SK-N-SH treated with all-trans-retinoic acid at 6 μM for 48 hours (cell line): ENCODE measurements around the gene PFKL.

Source experiments
- ATAC-seq: fragments of 200-7000 bp; cut with Tn5 transposase; 3 replicates; pipeline ENCODE4 v1.9.1; 2020; ENCODE audit warnings: mild to moderate bottlenecking, moderate library complexity
- ARNTL ChIP-seq: fragments of 450-650 bp; formaldehyde crosslinking; IDR thresholded peaks from 2 replicates; pipeline ENCODE4 v1.5.0; 2020; ENCODE audit warnings: low read depth, mild to moderate bottlenecking, moderate library complexity, borderline replicate concordance
- BACH2 ChIP-seq: fragments of 250-450 bp; sonication (Bioruptor Pico); IDR thresholded peaks from 2 replicates; pipeline ENCODE4 v1.9.0; 2021; ENCODE audit warnings: mild to moderate bottlenecking, borderline replicate concordance
- CREB5 ChIP-seq: fragments of 250-450 bp; sonication (Bioruptor Pico); IDR thresholded peaks from 2 replicates; pipeline ENCODE4 v1.5.1; 2020; ENCODE audit warnings: low read depth, mild to moderate bottlenecking, moderate library complexity
- CSDC2 ChIP-seq: fragments of 250-450 bp; sonication (Bioruptor Pico); IDR thresholded peaks from 2 replicates; pipeline ENCODE4 v1.5.0; 2020; ENCODE audit warnings: mild to moderate bottlenecking, moderate library complexity
- CSRNP3 ChIP-seq: fragments of 250-450 bp; sonication (Bioruptor Pico); IDR thresholded peaks from 2 replicates; pipeline ENCODE4 v1.5.1; 2021; ENCODE audit warnings: mild to moderate bottlenecking, moderate library complexity
- ESRRG ChIP-seq: fragments of 250-450 bp; sonication (Bioruptor Pico); IDR thresholded peaks from 2 replicates; pipeline ENCODE4 v1.6.1; 2021; ENCODE audit warnings: mild to moderate bottlenecking
- GLIS3 ChIP-seq: fragments of 250-450 bp; sonication (Bioruptor Pico); IDR thresholded peaks from 2 replicates; pipeline ENCODE4 v1.5.0; 2020; ENCODE audit warnings: mild to moderate bottlenecking, moderate library complexity
- ISL1 ChIP-seq: fragments of 250-450 bp; sonication (Bioruptor Pico); IDR thresholded peaks from 2 replicates; pipeline ENCODE4 v2.1.2; 2022; ENCODE audit warnings: mild to moderate bottlenecking, moderate library complexity
- OSR1 ChIP-seq: fragments of 250-450 bp; sonication (Bioruptor Pico); IDR thresholded peaks from 2 replicates; pipeline ENCODE4 v1.8.0; 2022; ENCODE audit warnings: moderate library complexity, mild to moderate bottlenecking, inconsistent platforms
- PATZ1 ChIP-seq: fragments of 250-450 bp; sonication (Bioruptor Pico); IDR thresholded peaks from 2 replicates; pipeline ENCODE4 v1.8.0; 2020; ENCODE audit warnings: mild to moderate bottlenecking, moderate library complexity, borderline replicate concordance
- POU6F1 ChIP-seq: fragments of 250-450 bp; sonication (Bioruptor Pico); IDR thresholded peaks from 2 replicates; pipeline ENCODE4 v1.8.0; 2021; ENCODE audit warnings: low read depth, mild to moderate bottlenecking, moderate library complexity, borderline replicate concordance
- PPARA ChIP-seq: fragments of 250-450 bp; sonication (Bioruptor Pico); IDR thresholded peaks from 2 replicates; pipeline ENCODE4 v1.5.0; 2020; ENCODE audit warnings: mild to moderate bottlenecking, borderline replicate concordance
- RARB ChIP-seq: fragments of 250-450 bp; sonication (Bioruptor Pico); IDR thresholded peaks from 2 replicates; pipeline ENCODE4 v1.8.0; 2021; ENCODE audit warnings: mild to moderate bottlenecking, moderate library complexity
- SNAI2 ChIP-seq: fragments of 250-450 bp; sonication (Bioruptor Pico); IDR thresholded peaks from 2 replicates; pipeline ENCODE4 v1.5.0; 2020; ENCODE audit warnings: mild to moderate bottlenecking, moderate library complexity
- TCF4 ChIP-seq: fragments of 250-450 bp; sonication (Bioruptor Pico); IDR thresholded peaks from 2 replicates; pipeline ENCODE4 v1.8.0; 2021; ENCODE audit warnings: mild to moderate bottlenecking, moderate library complexity, borderline replicate concordance
- TOX ChIP-seq: fragments of 250-450 bp; sonication (Bioruptor Pico); IDR thresholded peaks from 2 replicates; pipeline ENCODE4 v1.8.0; 2021; ENCODE audit warnings: mild to moderate bottlenecking, moderate library complexity, borderline replicate concordance
- TSHZ2 ChIP-seq: fragments of 250-450 bp; sonication (Bioruptor Pico); IDR thresholded peaks from 2 replicates; pipeline ENCODE4 v1.5.0; 2020; ENCODE audit warnings: mild to moderate bottlenecking, moderate library complexity
- ZC3H10 ChIP-seq: fragments of 250-450 bp; sonication (Bioruptor Pico); IDR thresholded peaks from 2 replicates; pipeline ENCODE4 v1.5.1; 2021; ENCODE audit warnings: mild to moderate bottlenecking, moderate library complexity
- ZFP3 ChIP-seq: fragments of 250-450 bp; sonication (Bioruptor Pico); IDR thresholded peaks from 2 replicates; pipeline ENCODE4 v1.5.0; 2020; ENCODE audit warnings: mild to moderate bottlenecking, moderate library complexity
- ZFP30 ChIP-seq: fragments of 450-650 bp; formaldehyde crosslinking; IDR thresholded peaks from 2 replicates; pipeline ENCODE4 v1.5.0; 2022; ENCODE audit warnings: mild to moderate bottlenecking, moderate library complexity
- ZNF565 ChIP-seq: fragments of 450-650 bp; formaldehyde crosslinking; conservative IDR thresholded peaks from 2 replicates; pipeline ENCODE4 v1.5.0; 2020; ENCODE audit warnings: low read depth, mild to moderate bottlenecking, moderate library complexity
- ZNF70 ChIP-seq: fragments of 450-650 bp; formaldehyde crosslinking; IDR thresholded peaks from 2 replicates; pipeline ENCODE4 v1.5.0; 2020; ENCODE audit warnings: mild to moderate bottlenecking, moderate library complexity
- ZNF8 ChIP-seq: fragments of 450-650 bp; formaldehyde crosslinking; IDR thresholded peaks from 2 replicates; pipeline ENCODE4 v1.5.0; 2020; ENCODE audit warnings: mild to moderate bottlenecking, moderate library complexity

Gene PFKL

GRCh38 chr21:44304011-44304616 is 4.3 kb downstream of the PFKL start:
- no peak for TF ChIP-seq CSDC2 (CRISPR knock-in tag)
- TF ChIP-seq CREB5 (CRISPR knock-in tag) = no peak
- TF ChIP-seq ISL1 = no peak
- no peak for TF ChIP-seq PATZ1 (CRISPR knock-in tag)
- no peak for TF ChIP-seq GLIS3 (CRISPR knock-in tag)
- TF ChIP-seq POU6F1 = no peak
- TF ChIP-seq BACH2 (CRISPR knock-in tag) = no peak
- no peak for TF ChIP-seq CSRNP3 (CRISPR knock-in tag)
- no peak for TF ChIP-seq TSHZ2 (CRISPR knock-in tag)
- TF ChIP-seq RARB (CRISPR knock-in tag) = no peak
- TF ChIP-seq TCF4 (CRISPR knock-in tag) = no peak
- TF ChIP-seq ARNTL (CRISPR knock-in tag) = no peak
- TF ChIP-seq, all 23 proteins: peak for 0
- ATAC-seq = no peak

GRCh38 chr21:44304877-44305293 is 5.0 kb downstream of the PFKL start:
- ATAC-seq = peak; percentile 79
- TF ChIP-seq POU6F1 = no peak
- no peak for TF ChIP-seq ZNF8
- no peak for TF ChIP-seq CSRNP3 (CRISPR knock-in tag)
- no peak for TF ChIP-seq ZFP30 (CRISPR knock-in tag)
- no peak for TF ChIP-seq TCF4 (CRISPR knock-in tag)
- TF ChIP-seq CREB5 (CRISPR knock-in tag) = no peak
- no peak for TF ChIP-seq SNAI2 (CRISPR knock-in tag)
- TF ChIP-seq OSR1 (CRISPR knock-in tag) = no peak
- no peak for TF ChIP-seq ISL1
- no peak for TF ChIP-seq CSDC2 (CRISPR knock-in tag)
- no peak for TF ChIP-seq PPARA (CRISPR knock-in tag)
- no peak for TF ChIP-seq ZNF70 (CRISPR knock-in tag)
- no peak for TF ChIP-seq RARB (CRISPR knock-in tag)
- TF ChIP-seq ARNTL (CRISPR knock-in tag) = no peak
- no peak for TF ChIP-seq BACH2 (CRISPR knock-in tag)
- TF ChIP-seq ZC3H10 (CRISPR knock-in tag) = no peak
- no peak for TF ChIP-seq TOX (CRISPR knock-in tag)
- no peak for TF ChIP-seq ESRRG (CRISPR knock-in tag)
- TF ChIP-seq ZNF565 (CRISPR knock-in tag) = no peak
- no peak for TF ChIP-seq ZFP3 (CRISPR knock-in tag)
